ENCODE measurements around the gene PPAN. TPM values are rescaled to one million over a fixed set of nuclear protein-coding genes. Genes with fewer than 3 reads are reported as not detected.

PPAN gene
- total RNA-seq, 1 donor from 2014 or later: 31.0 TPM

DNA sequence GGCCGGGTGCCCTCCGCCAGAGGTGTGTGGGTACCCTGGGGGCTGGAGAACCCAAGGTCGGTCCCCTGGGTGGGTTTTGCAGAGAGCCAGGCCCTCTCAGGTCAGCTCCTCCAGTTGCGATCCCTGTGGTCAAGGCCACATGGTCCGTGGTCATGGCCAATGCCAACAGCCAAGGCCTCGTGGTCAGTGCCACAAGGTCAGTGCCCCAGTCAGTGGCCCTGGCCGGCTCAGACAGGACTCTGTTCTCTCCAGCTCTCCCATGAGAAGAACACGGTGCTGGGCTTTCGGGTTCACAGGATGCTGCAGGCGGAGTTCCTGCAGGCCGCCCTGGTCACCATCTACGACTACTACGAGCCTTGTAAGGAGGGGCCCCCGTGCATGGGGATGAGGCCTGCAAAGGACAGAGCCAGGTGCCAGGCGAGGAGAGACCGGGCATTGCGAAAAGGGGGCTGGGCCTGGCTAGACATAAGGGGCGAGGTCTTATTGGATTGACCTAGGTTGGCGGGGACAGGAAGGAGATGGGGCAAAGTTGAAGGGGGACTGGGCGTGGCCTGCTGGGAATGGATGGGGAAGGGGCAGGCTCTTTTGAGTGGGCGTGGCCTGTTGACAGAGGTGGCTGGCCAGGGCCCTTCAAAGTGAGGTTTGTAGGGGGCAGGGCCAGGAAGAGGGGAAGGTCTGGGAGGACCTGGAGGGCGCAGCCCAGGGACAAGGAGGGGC, 35.3 kb upstream of the PPAN start:
- Mint-ChIP-seq H3K27ac (ENCODE audit: unreplicated experiment) (no peak overlapping the region), H3K4me1 (ENCODE audit: low read depth) (no peaks in the 10 kb centered on the region), H3K9me3 (ENCODE audit: low read depth) (no peaks in the 10 kb centered on the region), H3K27me3 (ENCODE audit: low read depth) (peaks cover 35% of the 10 kb centered on the region), H3K4me3 (ENCODE audit: unreplicated experiment) (no peak overlapping the region), H3K36me3 (ENCODE audit: low read depth) (peaks cover 2% of the 10 kb centered on the region)
- no peak for DNase-seq (ENCODE audit: low spot score)
- TF ChIP-seq CTCF (IDR thresholded peaks at IDR 0.05): no peak

DNA sequence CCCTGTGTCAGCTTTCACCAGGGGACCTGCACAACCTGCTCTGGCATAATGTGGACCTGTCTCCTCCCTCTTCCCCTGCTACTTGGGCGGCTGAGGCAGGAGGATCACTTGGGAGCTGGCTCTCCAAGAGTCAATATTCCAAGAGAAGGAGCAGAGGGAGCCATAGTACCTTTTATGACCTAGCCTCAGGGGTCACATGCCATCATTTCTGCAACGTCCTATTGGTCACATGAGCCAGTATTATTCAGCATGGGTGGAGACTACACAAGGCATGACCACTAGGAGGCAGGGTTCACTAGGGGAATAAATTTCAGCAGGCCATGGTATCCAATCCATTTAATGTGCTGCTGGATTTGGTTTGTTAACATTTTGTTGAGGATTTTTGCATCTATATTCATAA, 32.0 kb upstream of the PPAN start:
- H3K9me3 Mint-ChIP-seq (ENCODE audit: low read depth): peaks cover 3% of the 10 kb centered on the region
- H3K27me3 Mint-ChIP-seq (ENCODE audit: low read depth): peaks cover 30% of the 10 kb centered on the region
- H3K27ac Mint-ChIP-seq (ENCODE audit: unreplicated experiment): no peak overlapping the region
- TF ChIP-seq CTCF (IDR thresholded peaks at IDR 0.05): peak; percentile 66
- no peak overlapping the region for H3K4me3 Mint-ChIP-seq (ENCODE audit: unreplicated experiment)
- H3K4me1 Mint-ChIP-seq (ENCODE audit: low read depth): no peaks in the 10 kb centered on the region
- peaks cover 2% of the 10 kb centered on the region for H3K36me3 Mint-ChIP-seq (ENCODE audit: low read depth)
- DNase-seq (ENCODE audit: low spot score): no peak

GRCh38 chr19:10076535-10076934, 29.6 kb upstream of the PPAN start:
- H3K9me3 Mint-ChIP-seq (ENCODE audit: low read depth): peaks cover 3% of the 10 kb centered on the region
- H3K27me3 Mint-ChIP-seq (ENCODE audit: low read depth): peaks cover 22% of the 10 kb centered on the region
- DNase-seq (ENCODE audit: low spot score): no peak
- H3K36me3 Mint-ChIP-seq (ENCODE audit: low read depth): no peaks in the 10 kb centered on the region
- no peak overlapping the region for H3K27ac Mint-ChIP-seq (ENCODE audit: unreplicated experiment)
- H3K4me3 Mint-ChIP-seq (ENCODE audit: unreplicated experiment): no peak overlapping the region
- no peaks in the 10 kb centered on the region for H3K4me1 Mint-ChIP-seq (ENCODE audit: low read depth)
- TF ChIP-seq CTCF (IDR thresholded peaks at IDR 0.05): no peak

- Mint-ChIP-seq H3K27me3 (ENCODE audit: low read depth) (peaks cover 19% of the 10 kb centered on the region), H3K27ac (ENCODE audit: unreplicated experiment) (no peak overlapping the region), H3K36me3 (ENCODE audit: low read depth) (no peaks in the 10 kb centered on the region), H3K4me3 (ENCODE audit: unreplicated experiment) (no peak overlapping the region), H3K4me1 (ENCODE audit: low read depth) (no peaks in the 10 kb centered on the region), H3K9me3 (ENCODE audit: low read depth) (peaks cover 3% of the 10 kb centered on the region)
- no peak for DNase-seq (ENCODE audit: low spot score)
- TF ChIP-seq CTCF (IDR thresholded peaks at IDR 0.05): no peak
These were observed 27.8 kb upstream of the PPAN start for GRCh38 chr19:10078329-10078728.

DNA sequence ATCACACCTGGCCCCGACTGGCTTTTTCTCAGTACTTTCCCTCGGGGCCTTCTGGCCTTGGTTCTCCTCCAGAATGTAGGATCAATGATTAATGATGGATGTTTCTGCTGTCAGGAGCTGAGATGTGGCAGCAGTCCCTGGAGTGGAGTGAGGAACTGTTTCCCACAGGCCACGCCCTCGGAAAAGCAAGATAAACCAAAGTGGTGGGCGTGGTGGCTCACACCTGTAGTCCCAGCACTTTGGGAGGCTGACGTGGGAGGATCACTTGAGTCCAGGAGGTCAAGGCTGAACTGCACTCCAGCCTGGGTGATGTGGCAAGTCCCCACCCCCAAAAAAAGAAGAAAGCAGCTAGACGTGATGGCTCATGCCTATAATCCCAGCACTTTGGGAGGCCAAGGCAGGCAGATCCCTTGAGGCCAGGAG, 27.1 kb upstream of the PPAN start:
- no peak overlapping the region for H3K27ac Mint-ChIP-seq (ENCODE audit: unreplicated experiment)
- peaks cover 19% of the 10 kb centered on the region for H3K27me3 Mint-ChIP-seq (ENCODE audit: low read depth)
- H3K9me3 Mint-ChIP-seq (ENCODE audit: low read depth): peaks cover 3% of the 10 kb centered on the region
- H3K4me3 Mint-ChIP-seq (ENCODE audit: unreplicated experiment): no peak overlapping the region
- H3K4me1 Mint-ChIP-seq (ENCODE audit: low read depth): no peaks in the 10 kb centered on the region
- H3K36me3 Mint-ChIP-seq (ENCODE audit: low read depth): no peaks in the 10 kb centered on the region
- no peak for DNase-seq (ENCODE audit: low spot score)
- TF ChIP-seq CTCF (IDR thresholded peaks at IDR 0.05): no peak
